K562 (cell line): ENCODE results near the gene ICA1L. TPM values are rescaled to one million over a fixed set of nuclear protein-coding genes. Genes with fewer than 3 reads are reported as not detected.
A peak's percentile ranks its signal among the peaks of the same experiment; 100 is the strongest.

Experiments used
- BCL6 ChIP-seq: fragments of 250-450 bp; sonication (Bioruptor Pico); IDR thresholded peaks from 2 replicates; pipeline ENCODE4 v1.4.0; 2020
- CCNT2 ChIP-seq: IDR thresholded peaks from 2 replicates; pipeline ENCODE4 v1.6.1; 2011; ENCODE audit warnings: borderline replicate concordance, low read depth, mild to moderate bottlenecking, moderate library complexity, mixed read lengths, low read length; ENCODE audit not compliant: insufficient read length; ENCODE audit errors: extremely low read depth
- COPS2 ChIP-seq: fragments of 450-650 bp; conservative IDR thresholded peaks from 2 replicates; pipeline ENCODE4 v1.6.1; 2016; ENCODE audit warnings: mild to moderate bottlenecking, moderate library complexity
- CREB1 ChIP-seq, 2 experiments: sonication (generic) in 1 of 2; formaldehyde crosslinking in 1 of 2; IDR thresholded peaks; 2 replicates each; pipeline versions ENCODE4 v1.6.1 to v1.8.0; 2012 to 2022; ENCODE audit warnings: inconsistent platforms in 1 of 2, mild to moderate bottlenecking in 1 of 2, missing genetic modification reagents in 1 of 2, moderate library complexity in 1 of 2
- IFI16 ChIP-seq: fragments of 250-450 bp; sonication (Bioruptor Pico); IDR thresholded peaks from 2 replicates; pipeline ENCODE4 v2.1.2; 2022; ENCODE audit warnings: mild to moderate bottlenecking, inconsistent platforms
- JUNB ChIP-seq: fragments of 450-650 bp; formaldehyde crosslinking; conservative IDR thresholded peaks from 2 replicates; pipeline ENCODE4 v1.4.0; 2020; ENCODE audit warnings: mild to moderate bottlenecking
- KAT7 ChIP-seq: sonication (generic); formaldehyde crosslinking; IDR thresholded peaks from 2 replicates; pipeline ENCODE4 v1.8.0; 2022; ENCODE audit warnings: missing genetic modification reagents, mild to moderate bottlenecking, borderline replicate concordance
- MNT ChIP-seq, 2 experiments: fragments of 450-650 bp; conservative IDR thresholded peaks; 2 replicates each; pipeline ENCODE4 v1.6.1; 2017; ENCODE audit warnings: mild to moderate bottlenecking in 2 of 2, moderate library complexity in 2 of 2
- NFIC ChIP-seq: fragments of 450-650 bp; IDR thresholded peaks from 2 replicates; pipeline ENCODE4 v1.6.1; 2017; ENCODE audit warnings: mild to moderate bottlenecking, inconsistent platforms
- PHF8 ChIP-seq: fragments of 200-600 bp; sonication (generic); IDR thresholded peaks from 2 replicates; pipeline ENCODE4 v1.6.1; 2012; ENCODE audit warnings: mixed run types, mild to moderate bottlenecking, inconsistent platforms, low read length, moderate library complexity, borderline replicate concordance
- POLR2A ChIP-seq: fragments of 450-650 bp; conservative IDR thresholded peaks from 2 replicates; pipeline ENCODE4 v1.6.1; 2016
- POU5F1 ChIP-seq: fragments of 150-350 bp; IDR thresholded peaks from 2 replicates; pipeline ENCODE4 v1.6.1; 2014; ENCODE audit warnings: borderline replicate concordance, low read length, low read depth, mild to moderate bottlenecking; ENCODE audit not compliant: partially characterized antibody
- RBM34 ChIP-seq: fragments of 200-400 bp; formaldehyde crosslinking; IDR thresholded peaks from 2 replicates; pipeline ENCODE4 v1.6.1; 2018; ENCODE audit warnings: low read length, borderline replicate concordance; ENCODE audit not compliant: insufficient read depth
- SAP30 ChIP-seq: fragments of 200-600 bp; sonication (generic); IDR thresholded peaks from 2 replicates; pipeline ENCODE4 v1.6.1; 2012; ENCODE audit warnings: borderline replicate concordance, low read depth, mild to moderate bottlenecking, moderate library complexity, low read length, control low read depth, inconsistent platforms; ENCODE audit not compliant: insufficient read depth, poor library complexity, severe bottlenecking
- SPI1 ChIP-seq: IDR thresholded peaks from 2 replicates; pipeline ENCODE4 v1.6.1; 2011; ENCODE audit warnings: low read depth, low read length, control low read depth, borderline replicate concordance
- TSC22D4 ChIP-seq: fragments of 450-650 bp; IDR thresholded peaks from 2 replicates; pipeline ENCODE4 v1.6.1; 2016; ENCODE audit warnings: missing genetic modification characterization, missing biosample characterization, control low read depth
- ZBED1 ChIP-seq: IDR thresholded peaks from 2 replicates; pipeline ENCODE4 v1.6.1; 2014
- ZC3H4 ChIP-seq: sonication (generic); formaldehyde crosslinking; IDR thresholded peaks from 2 replicates; pipeline ENCODE4 v1.9.0; 2021; ENCODE audit warnings: missing genetic modification reagents, borderline replicate concordance
- ZFX ChIP-seq: sonication (generic); formaldehyde crosslinking; IDR thresholded peaks from 2 replicates; pipeline ENCODE4 v1.8.0; 2022; ENCODE audit warnings: mild to moderate bottlenecking, missing genetic modification reagents, moderate library complexity
- ZNF431 ChIP-seq: sonication (generic); formaldehyde crosslinking; IDR thresholded peaks from 2 replicates; pipeline ENCODE4 v1.8.0; 2022; ENCODE audit warnings: mild to moderate bottlenecking, missing genetic modification reagents
- ZNF668 ChIP-seq: fragments of 250-450 bp; sonication (Bioruptor Pico); IDR thresholded peaks from 2 replicates; pipeline ENCODE4 v1.8.0; 2022; ENCODE audit warnings: mild to moderate bottlenecking, inconsistent platforms
- polyA plus RNA-seq, 8 experiments: library from polyadenylated mRNA; depleted of rRNA in 4 of 8; stranded (reverse) in 5 of 8; unstranded in 3 of 8; fragments of >200 nt; fragmentation: Nextera tagmentation in 2 of 8; fragmentation: Illumina TruSeq in 1 of 8; extraction: Ambion mirVana in 2 of 8; extraction: Trizol in 1 of 8; gene quantifications; 2 replicates each; pipeline versions ENCODE4 v1.2.1 to v1.2.3, GENCODE V29; 2011 to 2014; ENCODE audit warnings: inconsistent platforms in 1 of 8, missing spikeins in 1 of 8
- total RNA-seq, 7 experiments: library from RNA; depleted of rRNA in 6 of 7; stranded (reverse); fragments of >200 nt in 6 of 7; fragmentation: Illumina TruSeq in 2 of 7; extraction: Trizol in 2 of 7; gene quantifications; 2 replicates each; pipeline versions ENCODE4 v1.2.1 to v1.2.3, GENCODE V29; 2011 to 2021; ENCODE audit warnings: low replicate concordance in 1 of 7
- TF ChIP-seq, protein P1 (sequence below): fragments of 200-800 bp; sonication (Bioruptor generic); IDR thresholded peaks from 2 replicates; pipeline ENCODE4 v1.6.1; 2016; ENCODE audit warnings: missing genetic modification characterization, missing compliant biosample characterization

ICA1L gene
- total and polyA plus RNA-seq, 9 of the 15 experiments (the other 6 are each of a cell fraction or from before 2014, with no cell fraction given), result 0.57 to 1.7 (median 1.1) TPM

DNA sequence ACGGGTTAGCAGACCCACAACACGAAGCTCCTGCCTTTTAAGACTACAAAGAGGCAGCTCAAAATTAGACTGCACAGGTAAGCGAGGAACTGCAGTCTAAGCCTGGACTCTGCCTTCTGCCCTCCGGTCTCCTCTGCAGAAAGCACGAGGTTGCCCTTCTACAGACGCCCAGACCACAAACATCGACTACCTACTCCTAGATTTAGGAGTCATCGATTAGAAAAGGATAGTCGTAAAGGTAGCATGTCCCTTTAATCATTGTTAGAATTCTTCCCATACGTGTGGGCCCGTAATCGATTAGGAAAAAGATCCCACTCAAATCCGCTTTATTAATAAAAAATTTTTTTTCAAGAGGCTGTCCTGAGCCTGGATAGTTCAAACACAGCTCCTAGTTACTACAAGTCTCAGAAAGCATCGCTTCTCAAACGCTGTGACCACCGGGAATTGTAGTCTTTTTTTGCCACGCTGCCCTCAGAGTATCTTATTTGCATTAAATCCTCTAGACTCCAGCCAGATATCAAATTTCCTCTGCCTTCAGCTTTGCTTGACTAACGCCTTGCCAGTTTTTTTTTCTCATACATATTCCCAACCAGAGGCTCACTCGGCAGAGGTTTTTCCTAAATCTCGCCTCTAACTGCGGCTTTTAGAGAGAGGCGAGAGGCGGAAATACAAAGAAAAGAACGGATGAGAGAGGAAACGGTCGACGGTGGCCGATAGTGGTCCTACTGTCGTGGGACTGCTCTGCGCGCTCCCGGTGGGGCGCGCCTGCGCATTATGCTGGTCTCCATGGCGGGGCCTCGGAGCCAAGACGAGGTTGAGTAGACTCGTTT is 40.2 kb upstream of the ICA1L start, which contains the start of the genes CARF and WDR12 (continued):
- TF ChIP-seq ZBED1 (no peak), ZNF431 (CRISPR knock-in tag) (no peak), KAT7 (CRISPR knock-in tag) (0 out of 2 replicates have a peak, but pooled peaks have one; percentile 55), POU5F1 (peak; percentile 81), PHF8 (peak; percentile 57; the same call in 1 of the 2 replicates), JUNB (CRISPR knock-in tag) (no peak), ZC3H4 (CRISPR knock-in tag) (no peak), IFI16 (CRISPR knock-in tag) (no peak), CREB1 (IDR thresholded peaks at IDR 0.05) (no peak), CREB1 (CRISPR knock-in tag; IDR thresholded peaks at IDR 0.05) (no peak), ZNF668 (CRISPR knock-in tag) (no peak), SPI1 (no peak), CCNT2 (no peak), TSC22D4 (tag) (no peak), NFIC (peak; percentile 82), SAP30 (peak; percentile 87), MNT (conservative IDR thresholded peaks at IDR 0.05) (peak; percentile 93 to 97), COPS2 (no peak), BCL6 (CRISPR knock-in tag) (no peak), RBM34 (no peak), ZFX (CRISPR knock-in tag) (peak; percentile 39; the same call in 1 of the 2 replicates), POLR2A (peak; percentile 81)
- TF ChIP-seq, protein P1, sequence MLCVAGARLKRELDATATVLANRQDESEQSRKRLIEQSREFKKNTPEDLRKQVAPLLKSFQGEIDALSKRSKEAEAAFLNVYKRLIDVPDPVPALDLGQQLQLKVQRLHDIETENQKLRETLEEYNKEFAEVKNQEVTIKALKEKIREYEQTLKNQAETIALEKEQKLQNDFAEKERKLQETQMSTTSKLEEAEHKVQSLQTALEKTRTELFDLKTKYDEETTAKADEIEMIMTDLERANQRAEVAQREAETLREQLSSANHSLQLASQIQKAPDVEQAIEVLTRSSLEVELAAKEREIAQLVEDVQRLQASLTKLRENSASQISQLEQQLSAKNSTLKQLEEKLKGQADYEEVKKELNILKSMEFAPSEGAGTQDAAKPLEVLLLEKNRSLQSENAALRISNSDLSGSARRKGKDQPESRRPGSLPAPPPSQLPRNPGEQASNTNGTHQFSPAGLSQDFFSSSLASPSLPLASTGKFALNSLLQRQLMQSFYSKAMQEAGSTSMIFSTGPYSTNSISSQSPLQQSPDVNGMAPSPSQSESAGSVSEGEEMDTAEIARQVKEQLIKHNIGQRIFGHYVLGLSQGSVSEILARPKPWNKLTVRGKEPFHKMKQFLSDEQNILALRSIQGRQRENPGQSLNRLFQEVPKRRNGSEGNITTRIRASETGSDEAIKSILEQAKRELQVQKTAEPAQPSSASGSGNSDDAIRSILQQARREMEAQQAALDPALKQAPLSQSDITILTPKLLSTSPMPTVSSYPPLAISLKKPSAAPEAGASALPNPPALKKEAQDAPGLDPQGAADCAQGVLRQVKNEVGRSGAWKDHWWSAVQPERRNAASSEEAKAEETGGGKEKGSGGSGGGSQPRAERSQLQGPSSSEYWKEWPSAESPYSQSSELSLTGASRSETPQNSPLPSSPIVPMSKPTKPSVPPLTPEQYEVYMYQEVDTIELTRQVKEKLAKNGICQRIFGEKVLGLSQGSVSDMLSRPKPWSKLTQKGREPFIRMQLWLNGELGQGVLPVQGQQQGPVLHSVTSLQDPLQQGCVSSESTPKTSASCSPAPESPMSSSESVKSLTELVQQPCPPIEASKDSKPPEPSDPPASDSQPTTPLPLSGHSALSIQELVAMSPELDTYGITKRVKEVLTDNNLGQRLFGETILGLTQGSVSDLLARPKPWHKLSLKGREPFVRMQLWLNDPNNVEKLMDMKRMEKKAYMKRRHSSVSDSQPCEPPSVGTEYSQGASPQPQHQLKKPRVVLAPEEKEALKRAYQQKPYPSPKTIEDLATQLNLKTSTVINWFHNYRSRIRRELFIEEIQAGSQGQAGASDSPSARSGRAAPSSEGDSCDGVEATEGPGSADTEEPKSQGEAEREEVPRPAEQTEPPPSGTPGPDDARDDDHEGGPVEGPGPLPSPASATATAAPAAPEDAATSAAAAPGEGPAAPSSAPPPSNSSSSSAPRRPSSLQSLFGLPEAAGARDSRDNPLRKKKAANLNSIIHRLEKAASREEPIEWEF (CRISPR knock-in tag), result peak; percentile 54; the same call in 1 of the 2 replicates
